HepG2 (cell line): Measurements from ENCODE around the gene PLEKHD1. TPM values are rescaled to one million over a fixed set of nuclear protein-coding genes. Genes with fewer than 3 reads are reported as not detected.

Experiments
- ATAC-seq: fragments of 200-7000 bp; cut with Tn5 transposase; 3 replicates; pipeline ENCODE4 v1.9.1; 2020; ENCODE audit warnings: mild to moderate bottlenecking, moderate library complexity
- BruUV-seq: library from RNA; stranded (reverse); fragments of 400-500 nt; replicated peaks from 2 replicates; lab custom pipeline; 2021; lab: Mats Ljungman, UMichigan
- CTCF ChIA-PET: fragments of 300-600 bp; formaldehyde crosslinking; extraction: SDS; loops from one replicate; lab custom pipeline; 2021; ENCODE audit warnings: low total read pairs, inconsistent platforms, low intra/inter-chr PET ratio; lab: Yijun Ruan, JAX
- POLR2A ChIA-PET: fragments of 350-600 bp; sonication (Branson Sonifier 250); formaldehyde crosslinking; loops from one replicate; lab custom pipeline; 2020; ENCODE audit warnings: antibody characterized with exemption, inconsistent platforms; lab: Yijun Ruan, JAX
- DNase-seq: peaks from one replicate; pipeline ENCODE4 v3.0.0-alpha.2; 2015; ENCODE audit warnings: low spot score
- FAIRE-seq: peaks from 3 replicates; lab custom pipeline; 2011; peaks lifted over from hg19 to GRCh38; lab: Jason Lieb, UNC
- H2AFZ ChIP-seq: one replicate; pipeline ENCODE4 v1.6.1; 2011; ENCODE audit warnings: low read length, inconsistent platforms
- H3K27ac ChIP-seq: fragments of 300-600 bp; 3 replicates; pipeline ENCODE4 v1.8.0; 2011; ENCODE audit warnings: mixed run types, mild to moderate bottlenecking, mixed read lengths, low read length, inconsistent platforms; ENCODE audit not compliant: insufficient read depth; ENCODE audit errors: extremely low read length
- H3K27me3 ChIP-seq, 2 experiments: fragments of 200-600 bp in 1 of 2; 2 replicates in 1 of 2; 3 replicates in 1 of 2; pipeline versions ENCODE4 v1.6.0 to v1.8.0; 2011; ENCODE audit warnings: low read length in 2 of 2, mild to moderate bottlenecking in 2 of 2, moderate library complexity in 2 of 2, inconsistent platforms in 1 of 2; ENCODE audit not compliant: insufficient read depth in 2 of 2, control insufficient read depth in 1 of 2
- H3K36me3 ChIP-seq, 2 experiments: fragments of 200-600 bp in 1 of 2; replicated peaks in 1 of 2; 2 replicates in 1 of 2; 3 replicates in 1 of 2; pipeline versions ENCODE4 v1.5.1 to v1.8.0; 2011; ENCODE audit warnings: low read length in 2 of 2, inconsistent platforms in 1 of 2; ENCODE audit not compliant: insufficient read depth in 2 of 2, control insufficient read depth in 1 of 2
- H3K4me1 ChIP-seq: 2 replicates; pipeline ENCODE4 v1.5.1; 2012; ENCODE audit warnings: low read length, inconsistent platforms; ENCODE audit not compliant: insufficient read depth
- H3K4me2 ChIP-seq: 2 replicates; pipeline ENCODE4 v1.6.0; 2011; ENCODE audit warnings: low read depth, low read length, inconsistent platforms
- H3K4me3 ChIP-seq, 3 experiments: fragments of 200-600 bp in 1 of 3; sonication (generic), shearing (Covaris generic) in 1 of 3; replicated peaks in 1 of 3; 2 replicates each; pipeline ENCODE4 v1.5.1; 2011 to 2016; ENCODE audit warnings: low read length in 3 of 3, inconsistent platforms in 2 of 3, low read depth in 2 of 3, mild to moderate bottlenecking in 2 of 3, control low read depth in 1 of 3, mixed read lengths in 1 of 3; ENCODE audit not compliant: insufficient read depth in 1 of 3
- H3K79me2 ChIP-seq: one replicate; pipeline ENCODE4 v1.6.1; 2011; ENCODE audit warnings: low read length, inconsistent platforms; ENCODE audit not compliant: insufficient read depth
- H3K9ac ChIP-seq: 2 replicates; pipeline ENCODE4 v1.6.0; 2011; ENCODE audit warnings: mild to moderate bottlenecking, low read depth, low read length, inconsistent platforms; ENCODE audit not compliant: insufficient read depth
- H3K9me3 ChIP-seq: 2 replicates; pipeline ENCODE4 v1.5.1; 2012; ENCODE audit warnings: mild to moderate bottlenecking, low read length
- H4K20me1 ChIP-seq: 2 replicates; pipeline ENCODE4 v1.6.0; 2011; ENCODE audit warnings: inconsistent platforms, mild to moderate bottlenecking, low read length, moderate library complexity; ENCODE audit not compliant: insufficient read depth
- E2F2 ChIP-seq: sonication (generic); formaldehyde crosslinking; IDR thresholded peaks from 2 replicates; pipeline ENCODE4 v1.4.0; 2020; ENCODE audit warnings: missing genetic modification reagents, borderline replicate concordance
- FOXA1 ChIP-seq, 2 experiments: fragments of 450-650 bp in 1 of 2; sonication (generic) in 1 of 2; formaldehyde crosslinking in 1 of 2; IDR thresholded peaks; 2 replicates each; pipeline versions ENCODE4 v1.4.0 to v1.6.1; 2016 to 2020; ENCODE audit warnings: missing genetic modification reagents in 1 of 2
- GLI4 ChIP-seq: sonication (generic); formaldehyde crosslinking; IDR thresholded peaks from 2 replicates; pipeline ENCODE4 v1.5.1; 2020; ENCODE audit warnings: missing genetic modification reagents, mild to moderate bottlenecking, moderate library complexity, borderline replicate concordance
- NR1H2 ChIP-seq: sonication (generic); formaldehyde crosslinking; IDR thresholded peaks from 2 replicates; pipeline ENCODE4 v1.8.1; 2022; ENCODE audit warnings: low read depth, missing genetic modification reagents, borderline replicate concordance
- PAXIP1 ChIP-seq: sonication (generic); formaldehyde crosslinking; conservative IDR thresholded peaks from 2 replicates; pipeline ENCODE4 v1.4.0; 2020; ENCODE audit warnings: mild to moderate bottlenecking, missing genetic modification reagents, moderate library complexity
- RFX3 ChIP-seq: IDR thresholded peaks from 2 replicates; pipeline ENCODE4 v1.6.1; 2016; ENCODE audit warnings: missing biosample characterization, missing genetic modification reagents
- TBX3 ChIP-seq: fragments of 450-650 bp; IDR thresholded peaks from 2 replicates; pipeline ENCODE4 v1.6.1; 2017; ENCODE audit warnings: antibody characterized with exemption, mild to moderate bottlenecking, inconsistent platforms, borderline replicate concordance
- ZFP41 ChIP-seq: sonication (generic); formaldehyde crosslinking; IDR thresholded peaks from 2 replicates; pipeline ENCODE4 v1.4.0; 2020; ENCODE audit warnings: mild to moderate bottlenecking, missing genetic modification reagents, borderline replicate concordance
- ZNF276 ChIP-seq: sonication (generic); formaldehyde crosslinking; IDR thresholded peaks from 2 replicates; pipeline ENCODE4 v1.4.0; 2020; ENCODE audit warnings: mild to moderate bottlenecking, low read depth, missing genetic modification reagents
- ZNF383 ChIP-seq: sonication (generic); formaldehyde crosslinking; IDR thresholded peaks from 2 replicates; pipeline ENCODE4 v1.4.0; 2020; ENCODE audit warnings: missing genetic modification reagents, mild to moderate bottlenecking, borderline replicate concordance
- ZNF737 ChIP-seq: sonication (generic); formaldehyde crosslinking; IDR thresholded peaks from 2 replicates; pipeline ENCODE4 v1.5.0; 2020; ENCODE audit warnings: missing genetic modification reagents, mild to moderate bottlenecking, borderline replicate concordance
- ZNF768 ChIP-seq: sonication (generic); formaldehyde crosslinking; IDR thresholded peaks from 2 replicates; pipeline ENCODE4 v1.4.0; 2020; ENCODE audit warnings: missing genetic modification reagents
- WGBS: methylation state at CpG from one replicate; pipeline ENCODE4 v1.1.6; 2017; ENCODE audit warnings: low lambda C conversion rate; 5-methylcytosine and 5-hydroxymethylcytosine counted together
- in situ Hi-C: cut with HindIII; loops from 2 replicates; pipeline ENCODE4 v1.10.0; 2017; ENCODE audit warnings: low pct_unique_long_range_greater_than_20kb; ENCODE audit not compliant: extremely low pct_ligation_motif_present
- intact Hi-C: fragments of 100-400 bp; cut with micrococcal nuclease; formaldehyde crosslinking; loops from one replicate; pipeline ENCODE4 v1.10.0; 2022; ENCODE audit not compliant: unreplicated experiment
- polyA plus RNA-seq, 8 experiments: library from polyadenylated mRNA; depleted of rRNA in 3 of 8; stranded (reverse) in 7 of 8; unstranded in 1 of 8; fragments of >200 nt; fragmentation: Illumina TruSeq in 4 of 8; extraction: Trizol in 4 of 8; gene quantifications; 2 replicates each; pipeline versions ENCODE4 v1.2.1 to v1.2.3, GENCODE V29; 2011 to 2016; ENCODE audit warnings: low read depth in 4 of 8, missing spikeins in 1 of 8, mixed read lengths in 1 of 8; ENCODE audit not compliant: insufficient read depth in 1 of 8
- total RNA-seq, 5 experiments: library from RNA; depleted of rRNA; stranded (reverse); fragments of >200 nt; fragmentation: Illumina TruSeq; extraction: Trizol; gene quantifications; 2 replicates each; pipeline ENCODE4 v1.2.3, GENCODE V29; 2016; ENCODE audit warnings: low read depth in 1 of 5

The PLEKHD1 gene
- total and polyA plus RNA-seq, 2 of the 13 experiments (the other 11 are each of a cell fraction or from before 2014, with no cell fraction given), result 0.01 TPM; not detected in 1

GRCh38 chr14:69479696-69480095, 4.8 kb upstream of the PLEKHD1 start:
- Histone ChIP-seq H3K27ac (no peak overlapping the region), H3K4me2 (no peak overlapping the region), H2AFZ (no peak overlapping the region), H3K4me1 (peaks cover 12% of the 10 kb centered on the region; the same call in 1 of the 2 replicates), H4K20me1 (no peaks in the 10 kb centered on the region), H3K27me3 (peaks cover 12 to 28% of the 10 kb centered on the region in 2 experiments), H3K4me3 (no peak overlapping the region), H3K9ac (no peak overlapping the region), H3K9me3 (no peaks in the 10 kb centered on the region), H3K79me2 (no peaks in the 10 kb centered on the region), H3K36me3 (no peaks in the 10 kb centered on the region)
- CTCF ChIA-PET, result no interaction called here
- no peak for FAIRE-seq
- BruUV-seq, result no TSS peak
- DNase-seq, result no peak
- in situ Hi-C loops, result no loop called here
- WGBS, result 67% methylated on average over 5 of the region's 5 CpGs
- no peak for ATAC-seq
- intact Hi-C loops, result loop anchor here (5.0 kb wide), 1 partner anchor 237 kb away; no protein-coding TSS in a partner anchor
- no peak for TF ChIP-seq GLI4 (CRISPR knock-in tag)
- TF ChIP-seq NR1H2 (CRISPR knock-in tag), result no peak
- TF ChIP-seq TBX3, result no peak
- TF ChIP-seq ZNF768 (CRISPR knock-in tag), result no peak
- TF ChIP-seq ZNF276 (CRISPR knock-in tag), result no peak
- POLR2A ChIA-PET, result no interaction called here

GRCh38 chr14:69480136-69480535, 4.4 kb upstream of the PLEKHD1 start:
- 18% methylated on average over 1 of the region's 5 CpGs for WGBS
- no peak overlapping the region for H3K4me2 ChIP-seq
- ChIA-PET POLR2A (no interaction called here), CTCF (no interaction called here)
- H3K36me3 ChIP-seq, result no peaks in the 10 kb centered on the region
- H3K4me1 ChIP-seq, result peaks cover 12% of the 10 kb centered on the region; the same call in 1 of the 2 replicates
- H3K9me3 ChIP-seq, result no peaks in the 10 kb centered on the region
- FAIRE-seq (no peak), DNase-seq (no peak), ATAC-seq (no peak)
- no peaks in the 10 kb centered on the region for H3K79me2 ChIP-seq
- no peak overlapping the region for H3K4me3 ChIP-seq
- no TSS peak for BruUV-seq
- intact Hi-C loops, result no loop called here
- H3K27ac ChIP-seq, result no peak overlapping the region
- no peak overlapping the region for H2AFZ ChIP-seq
- in situ Hi-C loops, result no loop called here
- H3K9ac ChIP-seq, result no peak overlapping the region
- H3K27me3 ChIP-seq, result peaks cover 15 to 33% of the 10 kb centered on the region in 2 experiments
- H4K20me1 ChIP-seq, result no peaks in the 10 kb centered on the region
- no peak for TF ChIP-seq ZNF383 (CRISPR knock-in tag)
- TF ChIP-seq PAXIP1 (CRISPR knock-in tag), result no peak
- no peak for TF ChIP-seq ZFP41 (CRISPR knock-in tag)
- no peak for TF ChIP-seq RFX3 (CRISPR knock-in tag)
- no peak for TF ChIP-seq E2F2
- no peak for TF ChIP-seq ZNF737 (CRISPR knock-in tag)
- TF ChIP-seq FOXA1 (IDR thresholded peaks at IDR 0.05), result no peak
- no peak for TF ChIP-seq FOXA1 (CRISPR knock-in tag; IDR thresholded peaks at IDR 0.05)
